Gastrocnemius medialis (tissue), 4 donors: Measurements from ENCODE around the gene CCDC88A.

ENCODE experiments used
- CTCF ChIP-seq, 5 experiments: fragments of 450-650 bp in 3 of 5; fragments of 200-600 bp in 2 of 5; sonication (generic) in 2 of 5; IDR thresholded peaks in 4 of 5; conservative IDR thresholded peaks in 1 of 5; 1 replicate in 4 of 5; 2 replicates in 1 of 5; pipeline ENCODE4 v1.5.1; 2016 to 2019; ENCODE audit warnings: antibody characterized with exemption in 5 of 5, mild to moderate bottlenecking in 3 of 5, moderate library complexity in 3 of 5
- POLR2A ChIP-seq, 2 donors: fragments of 450-650 bp; IDR thresholded peaks; one replicate each; pipeline ENCODE4 v1.6.1; 2017; ENCODE audit warnings: antibody characterized with exemption in 2 of 2, mild to moderate bottlenecking in 2 of 2, moderate library complexity in 2 of 2

GRCh38 chr2:55428258-55428657 lies 8.6 kb upstream of the CCDC88A start:
- TF ChIP-seq CTCF (IDR thresholded peaks at IDR 0.05 in 4 of 5, conservative IDR thresholded peaks at IDR 0.05 in 1 of 5) (no peak), POLR2A (IDR thresholded peaks at IDR 0.05) (no peak)
